Stimulated activated naive CD8-positive, alpha-beta T cell treated with anti-CD3 and anti-CD28 coated beads, Interleukin-15, amount 100 ng/mL, for 72 hours (primary cell): ENCODE measurements around the gene PMFBP1.
"Not testable (repeated sequence)": the region's sequence is repeated elsewhere in the genome, so short reads cannot be mapped to it uniquely, and the experiment has no call there.

Source experiments
- ATAC-seq: fragments of 150-1000 bp; cut with Tn5 transposase; 2 replicates; pipeline ENCODE4 v1.10.0; 2021; ENCODE audit warnings: mild to moderate bottlenecking, moderate library complexity
- DNase-seq, 2 donors: peaks; one replicate each; pipeline ENCODE4 v3.0.0; 2021 to 2022
- H3K27ac Mint-ChIP-seq, 2 donors: one replicate each; pipeline ENCODE4 v1.8.0; 2022; ENCODE audit warnings: mild to moderate bottlenecking in 2 of 2, mixed read lengths in 2 of 2, moderate library complexity in 2 of 2
- H3K27me3 Mint-ChIP-seq: one replicate; pipeline ENCODE4 v1.8.0; 2022; ENCODE audit warnings: mixed read lengths
- H3K4me1 Mint-ChIP-seq: one replicate; pipeline ENCODE4 v1.8.0; 2022; ENCODE audit warnings: mild to moderate bottlenecking, mixed read lengths
- H3K4me3 Mint-ChIP-seq, 2 donors: one replicate each; pipeline ENCODE4 v1.8.0; 2022; ENCODE audit warnings: mild to moderate bottlenecking in 2 of 2, mixed read lengths in 2 of 2, moderate library complexity in 1 of 2
- H3K9me3 Mint-ChIP-seq, 2 donors: one replicate each; pipeline ENCODE4 v1.8.0; 2022; ENCODE audit warnings: mixed read lengths in 2 of 2

PMFBP1 gene

DNA sequence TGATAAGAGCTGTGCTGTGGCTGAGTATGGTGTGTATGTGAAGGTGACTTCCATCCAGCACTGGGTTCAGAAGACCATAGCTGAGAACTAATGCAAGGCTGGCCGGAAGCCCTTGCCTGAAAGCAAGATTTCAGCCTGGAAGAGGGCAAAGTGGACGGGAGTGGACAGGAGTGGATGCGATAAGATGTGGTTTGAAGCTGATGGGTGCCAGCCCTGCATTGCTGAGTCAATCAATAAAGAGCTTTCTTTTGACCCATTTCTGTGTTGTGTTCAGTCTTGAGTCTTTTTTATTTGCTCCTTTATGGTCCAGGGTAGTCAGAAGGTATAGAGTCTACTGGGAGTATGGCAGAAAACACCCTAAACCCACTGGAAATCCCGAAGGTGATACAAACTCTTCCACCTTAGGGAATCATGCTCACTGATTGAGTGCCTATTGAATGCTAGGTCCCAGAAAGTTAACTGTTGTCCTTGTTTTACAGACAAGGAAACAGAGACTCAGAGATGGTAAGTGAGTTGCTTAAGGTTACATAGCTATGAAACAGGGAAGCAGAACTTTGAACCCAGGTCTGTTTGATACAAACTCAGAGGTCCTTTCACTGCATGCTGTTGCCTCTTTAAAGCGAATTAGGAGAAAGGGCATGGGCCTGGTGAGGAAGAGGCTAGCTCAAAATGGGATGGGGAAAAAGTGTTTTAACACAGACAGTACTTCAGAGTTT lies 94.8 kb downstream of the PMFBP1 start:
- not testable (repeated sequence) for DNase-seq, H3K4me3 Mint-ChIP-seq, H3K9me3 Mint-ChIP-seq, ATAC-seq, H3K4me1 Mint-ChIP-seq, H3K27me3 Mint-ChIP-seq
- H3K27ac Mint-ChIP-seq: peak overlapping the region in 1 of 2 donors; percentile 68

DNA sequence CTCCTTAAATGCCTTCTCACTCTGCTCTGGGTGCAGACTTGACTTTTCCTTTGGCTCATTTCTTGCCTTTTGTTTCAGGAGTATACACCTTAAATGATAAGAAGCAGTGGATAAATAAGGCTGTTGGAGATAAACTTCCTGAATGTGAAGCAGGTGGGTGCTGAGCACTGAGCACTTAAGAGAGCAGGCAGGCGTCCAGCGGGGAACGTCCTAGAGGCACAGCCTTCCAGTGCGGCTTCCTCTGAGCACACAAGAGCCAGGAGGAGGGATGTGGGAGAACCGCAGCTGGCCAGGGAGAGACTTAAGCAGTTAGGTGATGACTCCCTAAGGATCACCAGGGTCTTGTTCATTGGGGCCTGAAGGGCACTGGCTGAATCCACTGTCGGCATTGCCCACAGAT lies 96.9 kb downstream of the PMFBP1 start:
- DNase-seq, H3K9me3 Mint-ChIP-seq, H3K27ac Mint-ChIP-seq, H3K4me1 Mint-ChIP-seq, ATAC-seq, H3K4me3 Mint-ChIP-seq, H3K27me3 Mint-ChIP-seq: not testable (repeated sequence)

DNA sequence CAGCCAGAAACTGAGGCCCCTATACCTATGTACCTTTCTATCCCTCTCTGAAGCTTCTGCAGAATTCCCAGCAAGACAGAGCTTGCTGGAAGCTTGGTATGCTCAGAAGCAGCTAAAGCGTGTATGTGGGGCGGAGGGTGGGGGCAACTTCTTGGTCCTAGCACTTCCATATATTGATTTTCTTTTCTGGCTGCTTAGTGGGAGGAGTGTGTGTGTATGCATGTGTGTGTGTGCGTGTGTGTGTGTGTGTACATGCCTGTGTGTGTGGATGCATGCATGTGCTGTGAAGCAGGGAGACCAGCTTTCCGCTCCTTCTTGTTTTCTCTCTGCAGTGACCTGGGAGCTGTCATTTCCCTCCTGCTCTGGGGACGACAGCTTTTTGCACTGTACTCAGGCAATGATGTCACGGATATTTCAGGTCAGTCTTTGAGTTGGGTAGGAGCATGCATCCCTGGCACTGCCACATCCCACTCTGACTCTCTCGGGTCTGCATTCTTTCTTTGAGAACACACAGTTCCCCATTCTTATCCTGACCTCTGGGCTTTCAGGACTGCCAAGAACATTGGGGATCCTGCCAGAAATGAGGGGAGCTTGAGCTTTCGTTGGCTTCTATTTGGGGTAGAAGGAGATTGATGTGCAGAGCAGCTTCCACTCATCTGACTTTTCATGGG lies 98.3 kb downstream of the PMFBP1 start:
- Mint-ChIP-seq H3K27me3 (no peaks in the 10 kb centered on the region), H3K4me1 (no peaks in the 10 kb centered on the region), H3K4me3 (no peak overlapping the region), H3K9me3 (no peaks in the 10 kb centered on the region), H3K27ac (peak overlapping the region in 1 of 2 donors; percentile 40)
- DNase-seq: no peak
- ATAC-seq: no peak

DNA sequence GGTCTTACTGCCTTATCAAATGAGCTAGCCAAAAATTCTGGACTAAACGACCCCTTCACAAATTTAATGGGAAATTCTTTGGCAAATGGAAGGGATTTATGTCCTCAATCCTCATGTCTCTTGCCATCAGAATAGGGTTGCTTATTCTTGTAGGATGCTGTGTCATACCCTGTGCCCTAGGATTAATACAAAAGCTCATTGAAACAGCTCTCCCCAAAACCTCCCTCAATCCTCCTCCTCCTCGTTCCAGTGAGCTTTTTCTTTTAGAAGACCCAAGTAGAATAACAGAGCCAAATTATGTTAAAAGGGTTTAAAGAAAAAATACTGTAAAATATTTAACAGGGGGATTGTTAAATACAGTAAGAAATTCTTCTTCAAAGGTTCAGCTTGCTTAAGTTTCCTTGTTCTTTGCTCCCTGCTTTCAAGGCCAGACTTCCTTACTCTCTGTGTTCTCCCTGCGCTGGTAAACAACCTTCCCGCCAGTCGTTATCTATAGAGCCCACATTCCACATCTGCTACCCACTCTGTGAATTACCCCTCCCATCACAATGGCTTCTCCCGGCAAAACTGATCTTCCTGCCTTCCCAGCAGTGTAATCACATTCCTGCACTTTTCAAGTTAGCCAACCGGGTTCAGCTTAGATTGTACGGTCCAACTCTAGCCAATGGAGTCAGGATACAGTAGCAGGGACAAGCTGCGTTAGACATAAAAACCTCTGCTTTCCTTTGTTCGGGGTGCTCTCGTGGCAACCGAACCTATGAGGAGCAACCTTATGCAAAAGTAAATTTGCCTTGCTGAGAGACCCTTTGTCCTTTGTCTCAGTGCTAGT lies 99.2 kb downstream of the PMFBP1 start:
- peak overlapping the region in 1 of 2 donors; percentile 16 for H3K27ac Mint-ChIP-seq
- ATAC-seq (no peak), DNase-seq (no peak)
- H3K9me3 Mint-ChIP-seq: no peaks in the 10 kb centered on the region
- no peaks in the 10 kb centered on the region for H3K4me1 Mint-ChIP-seq
- H3K4me3 Mint-ChIP-seq: no peak overlapping the region
- no peaks in the 10 kb centered on the region for H3K27me3 Mint-ChIP-seq
